ENCODE results near the gene EPHA6. TPM values are rescaled to one million over a fixed set of nuclear protein-coding genes. Genes with fewer than 3 reads are reported as not detected.

The EPHA6 gene
- total RNA-seq, 1 experiment from 2014 or later = 2.7 TPM

DNA sequence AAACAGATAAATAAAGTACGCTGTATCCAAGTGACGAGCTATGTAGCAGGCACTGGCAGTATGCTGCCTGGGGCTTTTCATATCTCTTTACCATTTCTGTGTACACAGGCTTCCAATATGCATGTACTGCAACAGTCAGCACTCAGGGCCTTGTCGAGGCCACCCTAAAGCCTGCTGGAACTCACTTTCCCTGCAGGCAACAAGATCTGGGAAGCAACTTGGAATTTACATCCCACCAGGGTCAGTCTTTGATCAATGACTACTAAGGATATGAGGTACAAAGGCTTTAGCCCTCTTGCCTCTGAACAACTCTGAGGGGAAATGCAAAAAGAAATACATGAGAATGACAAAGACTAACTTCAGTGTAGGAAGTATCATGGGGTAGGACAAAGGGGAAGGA, 848.4 kb downstream of the EPHA6 start:
- H3K36me3 Mint-ChIP-seq (ENCODE audit: insufficient read depth, unreplicated experiment) = no peaks in the 10 kb centered on the region
- intact Hi-C loops (cut with micrococcal nuclease; ENCODE audit: unreplicated experiment) = no loop called here
- H3K4me1 ChIP-seq = no peaks in the 10 kb centered on the region
- no peaks in the 10 kb centered on the region for H3K9me3 ChIP-seq
- TF ChIP-seq, protein P1, sequence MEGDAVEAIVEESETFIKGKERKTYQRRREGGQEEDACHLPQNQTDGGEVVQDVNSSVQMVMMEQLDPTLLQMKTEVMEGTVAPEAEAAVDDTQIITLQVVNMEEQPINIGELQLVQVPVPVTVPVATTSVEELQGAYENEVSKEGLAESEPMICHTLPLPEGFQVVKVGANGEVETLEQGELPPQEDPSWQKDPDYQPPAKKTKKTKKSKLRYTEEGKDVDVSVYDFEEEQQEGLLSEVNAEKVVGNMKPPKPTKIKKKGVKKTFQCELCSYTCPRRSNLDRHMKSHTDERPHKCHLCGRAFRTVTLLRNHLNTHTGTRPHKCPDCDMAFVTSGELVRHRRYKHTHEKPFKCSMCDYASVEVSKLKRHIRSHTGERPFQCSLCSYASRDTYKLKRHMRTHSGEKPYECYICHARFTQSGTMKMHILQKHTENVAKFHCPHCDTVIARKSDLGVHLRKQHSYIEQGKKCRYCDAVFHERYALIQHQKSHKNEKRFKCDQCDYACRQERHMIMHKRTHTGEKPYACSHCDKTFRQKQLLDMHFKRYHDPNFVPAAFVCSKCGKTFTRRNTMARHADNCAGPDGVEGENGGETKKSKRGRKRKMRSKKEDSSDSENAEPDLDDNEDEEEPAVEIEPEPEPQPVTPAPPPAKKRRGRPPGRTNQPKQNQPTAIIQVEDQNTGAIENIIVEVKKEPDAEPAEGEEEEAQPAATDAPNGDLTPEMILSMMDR (IDR thresholded peaks at IDR 0.05; ENCODE audit: insufficient read depth in 1 of 2, low read depth in 1 of 2, low read length in 1 of 2, severe bottlenecking in 1 of 2, unreplicated experiment in 1 of 2) = no peak
- no peak overlapping the region for H3K27ac Mint-ChIP-seq (ENCODE audit: unreplicated experiment)
- ChIA-PET CTCF (no interaction called here), POLR2A (no interaction called here)
- H3K9me3 Mint-ChIP-seq (ENCODE audit: unreplicated experiment) = no peaks in the 10 kb centered on the region
- no peaks in the 10 kb centered on the region for H3K27me3 Mint-ChIP-seq (ENCODE audit: insufficient read depth, unreplicated experiment)
- no peaks in the 10 kb centered on the region for H3K27me3 ChIP-seq (replicated peaks; ENCODE audit: control insufficient read depth, insufficient read depth, low read length)
- no peaks in the 10 kb centered on the region for H3K36me3 ChIP-seq (ENCODE audit: control insufficient read depth, insufficient read depth, low read length)
- no peak overlapping the region for H3K4me3 Mint-ChIP-seq (ENCODE audit: unreplicated experiment)
- no peaks in the 10 kb centered on the region for H3K4me1 Mint-ChIP-seq (ENCODE audit: low read depth, unreplicated experiment)
- H3K4me3 ChIP-seq (ENCODE audit: low read depth, low read length) = no peak overlapping the region
- DNase-seq = no peak
- BruUV-seq (replicated peaks) = no TSS peak

DNA sequence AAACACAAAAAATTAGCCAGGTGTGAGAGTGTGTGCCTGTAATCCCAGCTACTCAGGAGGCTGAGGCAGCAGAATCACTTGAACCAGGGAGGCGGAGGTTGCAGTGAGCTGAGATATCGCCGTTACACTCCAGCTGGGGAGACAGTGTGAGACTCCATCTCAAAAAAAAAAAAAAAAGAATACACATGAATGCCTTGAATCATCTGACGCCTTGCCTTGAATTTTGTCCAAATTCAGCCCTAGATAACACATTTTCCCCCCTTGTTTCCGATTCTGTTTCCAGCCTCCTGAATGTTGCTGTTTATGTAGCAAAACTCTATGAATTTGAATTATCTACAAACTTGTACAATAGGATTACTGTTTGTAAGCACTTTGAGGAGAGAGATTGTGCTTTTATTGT, 851.5 kb downstream of the EPHA6 start:
- H3K27me3 ChIP-seq (replicated peaks; ENCODE audit: control insufficient read depth, insufficient read depth, low read length) = no peaks in the 10 kb centered on the region
- no peak for DNase-seq
- Mint-ChIP-seq H3K27me3 (ENCODE audit: insufficient read depth, unreplicated experiment) (no peaks in the 10 kb centered on the region), H3K36me3 (ENCODE audit: insufficient read depth, unreplicated experiment) (no peaks in the 10 kb centered on the region), H3K4me1 (ENCODE audit: low read depth, unreplicated experiment) (no peaks in the 10 kb centered on the region), H3K9me3 (ENCODE audit: unreplicated experiment) (no peaks in the 10 kb centered on the region), H3K4me3 (ENCODE audit: unreplicated experiment) (no peak overlapping the region), H3K27ac (ENCODE audit: unreplicated experiment) (no peak overlapping the region)
- POLR2A ChIA-PET = no interaction called here
- TF ChIP-seq, protein P1 (IDR thresholded peaks at IDR 0.05; ENCODE audit: insufficient read depth in 1 of 2, low read depth in 1 of 2, low read length in 1 of 2, severe bottlenecking in 1 of 2, unreplicated experiment in 1 of 2) = no peak
- CTCF ChIA-PET = no interaction called here
- intact Hi-C loops (cut with micrococcal nuclease; ENCODE audit: unreplicated experiment) = no loop called here
- no peak overlapping the region for H3K4me3 ChIP-seq (ENCODE audit: low read depth, low read length)
- H3K9me3 ChIP-seq = no peaks in the 10 kb centered on the region
- no TSS peak for BruUV-seq (replicated peaks)
- H3K4me1 ChIP-seq = no peaks in the 10 kb centered on the region
- H3K36me3 ChIP-seq (ENCODE audit: control insufficient read depth, insufficient read depth, low read length) = no peaks in the 10 kb centered on the region

DNA sequence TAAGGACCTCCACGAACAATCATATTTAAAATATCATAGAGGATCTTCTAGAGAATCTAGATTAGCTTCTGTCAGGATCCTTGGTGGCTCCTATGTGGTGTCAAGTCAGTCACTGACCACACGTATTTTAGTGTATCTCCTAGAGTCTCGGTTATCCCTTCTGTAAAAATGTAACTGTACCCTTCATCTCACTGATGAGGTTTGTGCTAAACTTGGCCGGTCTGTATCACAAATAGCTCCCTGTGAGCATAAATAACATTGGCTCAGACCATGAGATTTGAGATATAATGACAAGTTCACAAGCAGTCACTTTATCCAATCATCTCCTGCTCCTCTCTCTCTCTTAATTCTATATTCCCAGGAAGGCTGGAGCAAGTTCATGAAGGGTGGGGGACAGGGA, 856.6 kb downstream of the EPHA6 start:
- Mint-ChIP-seq H3K27me3 (ENCODE audit: insufficient read depth, unreplicated experiment) (peaks cover under 1% of the 10 kb centered on the region), H3K27ac (ENCODE audit: unreplicated experiment) (no peak overlapping the region), H3K4me1 (ENCODE audit: low read depth, unreplicated experiment) (no peaks in the 10 kb centered on the region), H3K36me3 (ENCODE audit: insufficient read depth, unreplicated experiment) (no peaks in the 10 kb centered on the region), H3K9me3 (ENCODE audit: unreplicated experiment) (no peaks in the 10 kb centered on the region), H3K4me3 (ENCODE audit: unreplicated experiment) (no peak overlapping the region)
- H3K9me3 ChIP-seq = no peaks in the 10 kb centered on the region
- ChIA-PET CTCF (no interaction called here), POLR2A (no interaction called here)
- no peaks in the 10 kb centered on the region for H3K36me3 ChIP-seq (ENCODE audit: control insufficient read depth, insufficient read depth, low read length)
- BruUV-seq (replicated peaks) = no TSS peak
- no peak overlapping the region for H3K4me3 ChIP-seq (ENCODE audit: low read depth, low read length)
- TF ChIP-seq, protein P1 (IDR thresholded peaks at IDR 0.05; ENCODE audit: insufficient read depth in 1 of 2, low read depth in 1 of 2, low read length in 1 of 2, severe bottlenecking in 1 of 2, unreplicated experiment in 1 of 2) = no peak
- no peaks in the 10 kb centered on the region for H3K4me1 ChIP-seq
- intact Hi-C loops (cut with micrococcal nuclease; ENCODE audit: unreplicated experiment) = no loop called here
- H3K27me3 ChIP-seq (replicated peaks; ENCODE audit: control insufficient read depth, insufficient read depth, low read length) = no peaks in the 10 kb centered on the region
- no peak for DNase-seq

All from Caco-2 (cell line).